Activated CD4-positive, CD25-positive, alpha-beta regulatory T cell treated with anti-CD3 and anti-CD28 coated beads, Interleukin-2, amount 50 U/mL, for 24 hours (primary cell): ENCODE results near the gene SERPINH1.

ENCODE experiments used
- ATAC-seq, 2 donors: fragments of 150-1000 bp; cut with Tn5 transposase; one replicate each; pipeline ENCODE4 v1.10.0; 2021; ENCODE audit warnings: mild to moderate bottlenecking in 1 of 2, moderate library complexity in 1 of 2

Gene SERPINH1

GRCh38 chr11:75533896-75534258 is 28.2 kb upstream of the SERPINH1 start:
- ATAC-seq, result no peak

DNA sequence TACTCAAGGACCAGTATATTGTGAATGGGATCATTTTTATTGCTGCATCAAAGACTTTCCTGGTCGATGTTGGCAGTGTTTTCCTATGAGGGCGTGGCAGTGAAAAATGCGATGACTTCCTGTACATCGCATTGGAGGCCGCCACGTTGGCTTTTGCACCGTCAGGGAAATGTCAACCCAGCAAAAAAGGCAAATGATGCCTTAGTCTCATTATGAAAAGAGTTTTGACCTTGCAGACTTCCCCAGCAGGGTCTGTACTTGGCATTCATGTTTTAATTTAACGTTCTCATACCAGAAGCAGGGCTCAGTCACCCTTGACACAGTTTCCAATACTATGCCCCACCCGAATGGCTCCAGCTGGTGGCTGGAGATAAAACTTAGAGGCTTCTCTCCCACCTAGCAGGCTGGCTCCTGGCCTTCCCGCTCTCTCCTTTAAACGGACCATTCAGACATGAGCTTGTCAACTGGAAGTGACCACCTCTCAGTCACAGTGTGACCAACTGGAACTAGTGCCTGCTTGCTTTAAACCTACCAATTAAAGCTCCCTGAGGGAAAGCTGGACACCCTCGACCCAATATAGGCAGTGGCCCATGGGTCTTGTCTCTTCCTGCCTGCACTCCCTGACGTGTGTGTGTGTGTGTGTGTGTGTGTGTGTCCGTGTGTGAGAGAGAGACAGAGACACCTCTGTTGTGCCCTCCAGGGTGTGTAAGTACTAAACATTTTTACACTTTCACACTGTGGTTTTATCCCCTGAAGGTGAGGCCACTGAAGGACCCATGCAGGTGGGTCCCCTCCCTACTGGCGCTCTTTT is 27.6 kb upstream of the SERPINH1 start:
- ATAC-seq, result no peak

GRCh38 chr11:75535071-75535470 is 27.0 kb upstream of the SERPINH1 start:
- no peak for ATAC-seq

- ATAC-seq, result peak; percentile 94 to 97
Observed at GRCh38 chr11:75536786-75537641, 25.0 kb upstream of the SERPINH1 start.

DNA sequence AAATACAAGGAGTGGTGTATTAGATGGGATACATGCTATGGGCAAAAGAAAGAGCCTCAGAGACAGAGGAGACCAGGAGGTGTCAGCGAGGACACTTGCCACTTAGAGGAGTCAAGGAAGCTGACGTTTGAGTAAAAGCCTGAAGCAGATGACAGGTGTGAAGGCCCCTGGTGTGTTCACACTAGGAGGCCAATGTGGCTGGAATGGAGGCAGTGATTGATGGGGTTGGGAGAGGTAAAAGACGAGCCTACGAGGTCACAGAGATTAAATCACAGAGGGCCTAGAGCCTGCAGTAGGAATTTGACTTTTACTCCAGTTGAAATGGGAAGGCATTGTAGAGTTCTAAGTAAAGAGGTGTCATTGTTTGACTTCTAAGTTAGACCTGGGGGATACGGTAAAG is 24.3 kb upstream of the SERPINH1 start:
- ATAC-seq, result no peak

DNA sequence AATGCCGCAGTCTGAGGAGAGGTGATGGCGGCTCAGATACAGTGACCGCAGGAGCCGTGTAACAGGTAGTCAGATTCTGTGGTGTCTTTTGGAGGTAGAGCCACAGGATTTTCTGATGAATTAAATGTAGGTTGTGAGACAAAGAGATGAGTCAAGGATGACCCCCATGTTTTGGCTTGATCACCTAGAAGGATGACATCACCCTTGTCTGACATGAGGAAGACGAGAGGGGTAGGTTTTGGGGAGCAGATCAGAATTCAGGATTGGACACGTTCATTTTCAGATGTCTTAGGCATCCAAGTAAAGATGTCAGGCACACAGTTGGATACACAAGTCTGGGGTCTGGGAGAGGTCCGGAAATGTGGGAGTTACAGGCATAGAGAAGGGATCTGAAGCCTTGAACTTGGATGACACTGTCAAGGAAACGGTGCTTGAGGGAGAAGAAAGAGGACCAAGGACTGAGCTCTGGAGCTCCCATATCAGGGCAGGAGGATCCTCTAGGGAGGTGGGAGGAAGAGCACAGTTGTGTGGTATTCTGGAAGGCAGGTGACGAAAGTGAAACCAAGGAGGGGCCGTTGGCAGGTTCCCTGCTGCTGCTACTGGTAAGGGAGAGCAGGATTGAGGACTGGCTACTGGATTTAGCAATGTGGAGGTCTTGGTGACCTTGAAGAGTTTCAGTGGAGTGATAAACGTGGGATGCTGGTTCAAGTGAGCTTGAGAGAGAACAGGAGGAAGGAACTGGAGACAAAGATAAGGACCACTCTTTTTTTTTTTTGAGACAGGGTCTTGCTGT is 23.7 kb upstream of the SERPINH1 start:
- no peak for ATAC-seq

DNA sequence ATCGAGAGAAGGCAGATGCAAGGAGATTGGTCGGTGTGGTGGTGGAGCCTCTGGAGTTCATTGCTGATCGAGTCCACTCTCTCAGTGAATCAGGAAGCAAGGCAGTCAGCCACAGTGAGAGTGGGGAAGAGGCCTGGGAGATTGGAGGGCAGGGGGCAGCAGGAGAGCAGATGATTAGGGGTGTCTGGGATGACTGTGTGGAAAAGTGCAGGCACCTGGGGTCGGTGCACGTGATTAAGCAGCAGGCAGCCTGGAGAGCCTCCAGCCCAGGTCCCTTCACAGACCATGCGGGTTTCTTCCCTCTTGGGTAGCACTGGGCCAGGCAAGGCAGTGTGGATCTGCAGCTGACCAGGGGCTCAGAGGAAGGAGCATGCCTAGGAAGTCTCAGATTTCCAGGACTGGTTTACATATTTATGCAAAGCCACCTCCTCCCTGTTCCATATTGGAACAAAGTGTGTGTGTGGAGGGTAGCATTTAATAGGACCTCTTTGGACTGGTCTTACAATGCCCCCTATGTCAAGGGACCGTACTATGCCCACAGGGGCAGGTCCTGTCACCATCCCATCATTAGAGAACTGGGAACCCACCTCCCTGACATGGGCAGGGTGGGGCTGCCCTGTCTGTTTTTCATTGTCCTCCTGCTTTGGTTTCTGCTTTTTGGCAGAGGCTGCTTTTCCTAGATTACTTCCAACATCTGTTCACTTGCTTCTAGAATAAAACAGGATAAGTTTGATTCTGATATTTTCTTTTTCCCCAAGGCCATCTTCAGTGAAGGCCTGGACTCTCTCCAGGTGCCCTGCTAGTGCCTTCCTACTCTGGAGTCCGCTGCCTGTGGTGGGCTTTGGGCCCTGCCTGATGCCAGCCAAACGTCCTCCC is 22.4 kb upstream of the SERPINH1 start:
- ATAC-seq, result no peak

DNA sequence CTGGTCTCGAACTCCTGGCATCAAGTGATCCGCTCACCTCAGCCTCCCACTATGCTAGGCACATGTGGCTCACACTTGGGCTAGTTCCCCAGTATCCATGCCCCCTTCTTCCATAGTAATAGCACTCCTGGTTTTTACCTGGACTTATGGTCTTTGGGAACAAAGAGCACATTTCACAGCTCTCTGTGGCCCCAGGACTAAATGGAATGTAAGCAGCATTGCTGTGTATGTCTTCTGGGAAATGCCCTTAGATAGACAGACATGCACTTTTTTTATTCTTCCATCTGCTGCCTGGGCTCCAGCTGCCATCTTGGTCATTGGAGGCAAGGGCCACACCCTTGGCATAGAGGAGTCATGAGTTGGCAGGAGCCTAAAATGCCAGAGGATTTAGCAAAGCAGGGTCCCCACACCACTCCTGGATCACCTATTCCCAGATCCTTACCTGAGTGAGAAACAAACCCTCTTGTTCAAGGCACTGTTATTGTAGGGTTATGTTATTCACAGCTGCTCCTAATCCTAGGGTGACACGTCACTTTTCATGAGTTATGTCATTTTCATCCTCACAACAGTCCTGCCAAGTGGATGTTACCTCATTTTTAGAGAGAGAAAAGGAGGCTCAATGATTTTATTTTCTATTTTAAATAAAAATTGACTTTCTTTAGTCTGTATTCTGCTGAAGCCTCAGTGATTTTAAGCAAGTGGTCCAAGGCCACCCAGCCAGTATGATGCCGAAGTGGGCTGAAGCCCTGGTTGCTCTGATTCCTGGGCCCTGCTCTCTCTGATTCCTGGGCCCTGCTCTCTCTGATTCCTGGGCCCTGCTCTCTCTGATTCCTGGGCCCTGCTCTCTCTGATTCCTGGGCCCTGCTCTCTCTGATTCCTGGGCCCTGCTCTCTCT is 20.6 kb upstream of the SERPINH1 start:
- no peak for ATAC-seq

GRCh38 chr11:75542088-75542438 is 20.0 kb upstream of the SERPINH1 start:
- ATAC-seq, result no peak

DNA sequence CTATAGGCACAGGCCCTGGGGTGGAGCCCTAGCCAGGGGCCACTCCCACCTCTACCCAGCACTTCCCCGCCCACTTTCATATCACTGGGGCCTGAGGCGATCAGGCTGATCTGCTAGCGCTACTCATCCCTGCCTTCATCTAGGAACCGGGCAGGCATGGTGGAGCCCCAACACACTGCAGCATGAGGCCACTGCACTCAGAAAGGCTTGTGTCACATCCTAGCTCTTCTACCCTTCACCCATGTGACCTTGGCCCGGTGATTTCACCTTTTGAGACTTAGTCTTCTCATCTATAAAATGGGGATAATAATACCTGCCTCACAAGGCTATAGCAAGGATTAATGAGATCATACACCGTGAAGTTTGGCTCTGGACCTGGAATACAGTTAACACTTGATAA is 18.2 kb upstream of the SERPINH1 start:
- ATAC-seq, result peak; percentile 25 to 30

GRCh38 chr11:75547177-75547576 is 14.9 kb upstream of the SERPINH1 start:
- no peak for ATAC-seq

DNA sequence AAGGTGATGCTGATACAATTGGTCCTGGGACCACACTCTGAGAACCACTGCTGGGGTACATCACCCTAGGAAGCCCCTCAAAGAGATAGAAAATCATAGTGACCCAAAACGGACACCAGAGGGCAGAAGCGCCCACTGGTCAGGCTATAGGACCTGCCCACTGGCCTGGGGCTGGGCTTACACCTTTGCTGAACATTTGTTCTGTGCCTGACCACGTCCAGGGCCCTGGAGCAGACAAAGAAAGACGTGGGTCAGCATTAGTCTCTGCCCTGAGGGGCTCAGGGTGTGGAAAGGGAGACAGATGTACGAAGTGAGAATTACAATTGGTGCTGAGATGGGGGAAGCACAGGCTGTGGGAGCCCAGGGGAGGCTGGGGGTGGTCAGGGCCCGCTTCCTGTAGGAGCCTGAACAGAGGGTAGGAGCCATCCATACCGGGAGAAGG is 14.4 kb upstream of the SERPINH1 start:
- ATAC-seq, result peak in 1 of 2 donors; percentile 50

- ATAC-seq, result no peak
Observed at GRCh38 chr11:75548595-75549272, 13.3 kb upstream of the SERPINH1 start.

- peak; percentile 64 to 78 for ATAC-seq
Observed at GRCh38 chr11:75549370-75549958, 12.6 kb upstream of the SERPINH1 start.

DNA sequence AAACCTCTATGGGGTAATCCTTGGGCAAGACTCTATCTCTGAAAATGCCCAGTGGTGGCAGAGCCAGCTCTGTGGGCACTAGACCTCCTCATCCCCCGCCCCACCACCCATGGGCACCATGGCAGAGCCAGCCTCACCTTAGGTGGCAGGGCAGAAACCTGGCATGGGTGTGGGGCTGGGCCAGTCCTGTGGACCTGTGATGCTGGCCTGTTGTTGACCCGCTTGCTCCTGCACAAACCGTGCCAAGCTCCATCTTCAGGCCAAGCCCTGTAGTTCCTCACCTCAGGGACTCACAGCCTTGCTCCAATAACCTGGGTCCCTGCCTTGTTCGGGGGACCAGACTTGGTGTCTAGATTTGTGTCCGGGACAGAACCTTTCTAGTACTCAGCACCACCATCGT is 8.9 kb upstream of the SERPINH1 start:
- no peak for ATAC-seq

- ATAC-seq, result no peak
Observed at GRCh38 chr11:75553889-75554257, 8.2 kb upstream of the SERPINH1 start.

DNA sequence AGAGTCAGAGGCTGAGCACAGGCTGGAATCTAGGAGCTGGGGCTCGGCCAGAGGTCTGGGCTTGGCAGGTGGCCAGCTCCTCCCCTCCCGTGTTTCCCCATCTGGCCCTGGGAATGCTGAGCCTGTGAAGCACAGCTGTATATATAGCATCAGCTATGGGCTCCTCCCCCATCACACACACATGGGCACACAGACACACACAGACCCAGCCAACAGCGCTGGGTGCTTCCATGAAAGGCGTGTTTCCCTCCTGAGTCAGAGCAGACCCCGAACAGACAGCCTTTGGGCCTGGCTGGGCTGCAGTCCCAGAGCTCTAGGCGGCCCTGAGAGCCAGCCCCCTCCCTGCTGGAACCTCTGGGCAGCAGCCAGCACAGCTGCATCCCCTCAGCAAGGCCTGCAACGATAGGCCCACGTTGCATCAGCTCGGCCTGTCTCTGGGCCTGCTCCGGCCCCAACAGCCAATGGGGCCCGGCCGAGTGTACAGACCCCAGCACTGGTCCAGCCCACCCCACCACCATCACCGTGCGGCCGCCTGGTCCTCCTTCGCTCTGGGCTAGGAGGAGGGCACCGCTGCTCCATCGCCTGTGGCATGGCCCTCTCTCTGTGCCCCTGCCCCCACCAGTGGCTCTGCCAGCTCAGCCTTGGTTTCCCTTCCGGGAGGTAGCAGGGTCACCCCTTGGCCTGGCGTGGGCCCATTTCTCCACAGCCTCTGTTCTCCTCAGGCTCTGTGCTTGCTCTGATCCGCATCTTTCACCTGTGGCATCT is 7.6 kb upstream of the SERPINH1 start:
- no peak for ATAC-seq

GRCh38 chr11:75555079-75555811 is 6.8 kb upstream of the SERPINH1 start:
- ATAC-seq, result no peak

GRCh38 chr11:75556275-75556674 is 5.8 kb upstream of the SERPINH1 start:
- no peak for ATAC-seq
